IMR-90 (cell line): ENCODE results near the gene HJURP. TPM values are rescaled to one million over a fixed set of nuclear protein-coding genes. Genes with fewer than 3 reads are reported as not detected.

Experiments used
- ATAC-seq: fragments of 200-7000 bp; cut with Tn5 transposase; 2 replicates; pipeline ENCODE4 v1.9.1; 2020; ENCODE audit warnings: low read depth, mild to moderate bottlenecking, moderate library complexity
- BruUV-seq: library from RNA; stranded (reverse); fragments of 400-500 nt; replicated peaks from 2 replicates; lab custom pipeline; 2021; lab: Mats Ljungman, UMichigan
- CTCF ChIA-PET: fragments of 300-600 bp; formaldehyde crosslinking; extraction: SDS; loops from one replicate; lab custom pipeline; 2021; ENCODE audit warnings: antibody characterized with exemption; lab: Yijun Ruan, JAX
- POLR2A ChIA-PET: fragments of 300-600 bp; sonication (Branson Sonifier 250); formaldehyde crosslinking; loops from one replicate; lab custom pipeline; 2022; ENCODE audit warnings: antibody characterized with exemption; ENCODE audit not compliant: unreplicated experiment; lab: Charles Lee
- DNase-seq: peaks from one replicate; pipeline ENCODE4 v3.0.0; 2013
- H2AFZ ChIP-seq: replicated peaks from 2 replicates; pipeline ENCODE3; 2013; ENCODE audit warnings: low read length, mild to moderate bottlenecking; ENCODE audit not compliant: poor library complexity
- H2AK5ac ChIP-seq: 2 replicates; pipeline ENCODE4 v1.6.1; 2013; ENCODE audit warnings: low read depth, low read length, inconsistent platforms
- H2AK9ac ChIP-seq: replicated peaks from 2 replicates; pipeline ENCODE3; 2013; ENCODE audit warnings: mild to moderate bottlenecking, low read depth, low read length, moderate library complexity; ENCODE audit not compliant: poor library complexity
- H2BK120ac ChIP-seq: 2 replicates; pipeline ENCODE4 v1.6.1; 2013; ENCODE audit warnings: low read depth, low read length, inconsistent platforms
- H2BK15ac ChIP-seq: 3 replicates; pipeline ENCODE4 v1.6.1; 2013; ENCODE audit warnings: low read depth, low read length, inconsistent platforms
- H2BK20ac ChIP-seq: 2 replicates; pipeline ENCODE4 v1.6.1; 2013; ENCODE audit warnings: low read depth, mild to moderate bottlenecking, inconsistent platforms, low read length, moderate library complexity
- H2BK5ac ChIP-seq: 2 replicates; pipeline ENCODE4 v1.6.1; 2013; ENCODE audit warnings: mild to moderate bottlenecking, low read depth, low read length, inconsistent platforms; ENCODE audit not compliant: poor library complexity, severe bottlenecking
- H3K14ac ChIP-seq: replicated peaks from 2 replicates; pipeline ENCODE4 v1.6.1; 2013; ENCODE audit warnings: low read depth, low read length, inconsistent platforms
- H3K18ac ChIP-seq: 2 replicates; pipeline ENCODE4 v1.6.1; 2013; ENCODE audit warnings: low read depth, low read length, control low read depth
- H3K23ac ChIP-seq: 2 replicates; pipeline ENCODE4 v1.6.1; 2013; ENCODE audit warnings: low read depth, low read length, inconsistent platforms
- H3K27ac ChIP-seq: 2 replicates; pipeline ENCODE4 v1.5.1; 2013; ENCODE audit warnings: mild to moderate bottlenecking, control low read depth, low read length; ENCODE audit not compliant: insufficient read depth
- H3K27me3 ChIP-seq: 2 replicates; pipeline ENCODE4 v1.6.1; 2013; ENCODE audit warnings: low read length; ENCODE audit not compliant: control insufficient read depth, insufficient read depth
- H3K36me3 ChIP-seq: 2 replicates; pipeline ENCODE4 v1.6.1; 2013; ENCODE audit warnings: low read length, mixed read lengths; ENCODE audit not compliant: control insufficient read depth, insufficient read depth
- H3K4ac ChIP-seq: 2 replicates; pipeline ENCODE4 v1.6.1; 2013; ENCODE audit warnings: low read depth, low read length, inconsistent platforms
- H3K4me1 ChIP-seq: 2 replicates; pipeline ENCODE4 v1.6.1; 2013; ENCODE audit warnings: low read length, mixed read lengths; ENCODE audit not compliant: control insufficient read depth, insufficient read depth
- H3K4me2 ChIP-seq: 2 replicates; pipeline ENCODE4 v1.6.1; 2013; ENCODE audit warnings: low read depth, mild to moderate bottlenecking, control low read depth, low read length, moderate library complexity
- H3K4me3 ChIP-seq: 2 replicates; pipeline ENCODE4 v1.5.1; 2013; ENCODE audit warnings: low read depth, mild to moderate bottlenecking, control low read depth, low read length, moderate library complexity; ENCODE audit not compliant: insufficient read depth
- H3K56ac ChIP-seq: 2 replicates; pipeline ENCODE4 v1.6.1; 2013; ENCODE audit warnings: low read length, inconsistent platforms; ENCODE audit not compliant: insufficient read depth; ENCODE audit errors: extremely low read depth
- H3K79me1 ChIP-seq, 2 experiments: 2 replicates each; pipeline ENCODE4 v1.6.1; 2013; ENCODE audit warnings: low read length in 2 of 2, inconsistent platforms in 1 of 2, low read depth in 1 of 2
- H3K9ac ChIP-seq: 2 replicates; pipeline ENCODE4 v1.6.1; 2013; ENCODE audit warnings: low read depth, low read length, control low read depth
- H3K9me1 ChIP-seq: 2 replicates; pipeline ENCODE4 v1.6.1; 2013; ENCODE audit warnings: low read length, inconsistent platforms; ENCODE audit not compliant: insufficient read depth
- H3K9me3 ChIP-seq: 2 replicates; pipeline ENCODE4 v1.6.1; 2013; ENCODE audit warnings: low read length; ENCODE audit not compliant: control insufficient read depth, insufficient read depth
- H4K20me1 ChIP-seq: 2 replicates; pipeline ENCODE4 v1.6.1; 2013; ENCODE audit warnings: low read length, inconsistent platforms; ENCODE audit not compliant: insufficient read depth
- H4K5ac ChIP-seq: 2 replicates; pipeline ENCODE4 v1.6.1; 2013; ENCODE audit warnings: mild to moderate bottlenecking, low read depth, low read length, control low read depth
- H4K8ac ChIP-seq, 2 experiments: 2 replicates each; pipeline ENCODE4 v1.6.1; 2013; ENCODE audit warnings: low read depth in 2 of 2, low read length in 2 of 2, control low read depth in 1 of 2, inconsistent platforms in 1 of 2
- H4K91ac ChIP-seq: 2 replicates; pipeline ENCODE4 v1.6.1; 2013; ENCODE audit warnings: low read depth, low read length, inconsistent platforms; ENCODE audit not compliant: insufficient read depth
- BHLHE40 ChIP-seq: fragments of 150-350 bp; IDR thresholded peaks from 2 replicates; pipeline ENCODE4 v1.6.1; 2016; ENCODE audit warnings: mild to moderate bottlenecking, low read depth, low read length
- CEBPB ChIP-seq: IDR thresholded peaks from 2 replicates; pipeline ENCODE4 v1.6.1; 2012; ENCODE audit warnings: low read depth, low read length, improper control_type of control experiment
- CHD1 ChIP-seq: IDR thresholded peaks from 2 replicates; pipeline ENCODE4 v1.6.1; 2012; ENCODE audit warnings: low read depth, low read length, improper control_type of control experiment
- CTCF ChIP-seq: conservative IDR thresholded peaks from 2 replicates; pipeline ENCODE4 v1.5.1; 2012; ENCODE audit warnings: mild to moderate bottlenecking, low read depth, low read length, improper control_type of control experiment
- ELK1 ChIP-seq: fragments of 150-350 bp; IDR thresholded peaks from 2 replicates; pipeline ENCODE4 v1.6.1; 2016; ENCODE audit warnings: low read depth, mild to moderate bottlenecking, low read length, moderate library complexity, borderline replicate concordance
- FOS ChIP-seq: fragments of 150-350 bp; IDR thresholded peaks from 2 replicates; pipeline ENCODE4 v1.6.1; 2016; ENCODE audit warnings: low read depth, low read length
- MAFK ChIP-seq: IDR thresholded peaks from 2 replicates; pipeline ENCODE4 v1.6.1; 2012; ENCODE audit warnings: low read depth, low read length, improper control_type of control experiment
- MAZ ChIP-seq: IDR thresholded peaks from 2 replicates; pipeline ENCODE4 v1.6.1; 2012; ENCODE audit warnings: low read depth, mild to moderate bottlenecking, low read length, improper control_type of control experiment, moderate library complexity, borderline replicate concordance
- MXI1 ChIP-seq: IDR thresholded peaks from 2 replicates; pipeline ENCODE4 v1.6.1; 2012; ENCODE audit warnings: low read depth, mild to moderate bottlenecking, low read length, moderate library complexity, borderline replicate concordance
- NFE2L2 ChIP-seq: fragments of 150-350 bp; IDR thresholded peaks from 2 replicates; pipeline ENCODE4 v1.6.1; 2016; ENCODE audit warnings: low read depth, mild to moderate bottlenecking, low read length
- POLR2A ChIP-seq: IDR thresholded peaks from 2 replicates; pipeline ENCODE4 v1.6.1; 2012; ENCODE audit warnings: mild to moderate bottlenecking, low read depth, low read length
- RAD21 ChIP-seq: IDR thresholded peaks from 2 replicates; pipeline ENCODE4 v1.6.1; 2012; ENCODE audit warnings: low read length, improper control_type of control experiment
- RCOR1 ChIP-seq: IDR thresholded peaks from 2 replicates; pipeline ENCODE4 v1.6.1; 2012; ENCODE audit warnings: mild to moderate bottlenecking, low read length, improper control_type of control experiment; ENCODE audit not compliant: insufficient replicate concordance
- RFX5 ChIP-seq: IDR thresholded peaks from 2 replicates; pipeline ENCODE4 v1.8.0; 2012; ENCODE audit warnings: low read depth, mild to moderate bottlenecking, low read length, moderate library complexity
- SMC3 ChIP-seq: fragments of 150-350 bp; IDR thresholded peaks from 2 replicates; pipeline ENCODE4 v1.6.1; 2016; ENCODE audit warnings: low read depth, mild to moderate bottlenecking, antibody characterized with exemption, low read length, moderate library complexity
- USF2 ChIP-seq: fragments of 150-350 bp; IDR thresholded peaks from 2 replicates; pipeline ENCODE4 v1.6.1; 2017; ENCODE audit warnings: mild to moderate bottlenecking, antibody characterized with exemption, low read length, low read depth
- WGBS, 2 experiments: methylation state at CpG; one replicate each; pipeline versions ENCODE4 v1.1.5 to v1.1.7; 2013; ENCODE audit warnings: missing lambda C conversion rate in 2 of 2; ENCODE audit not compliant: insufficient read length in 1 of 2; ENCODE audit errors: extremely low coverage in 2 of 2; 5-methylcytosine and 5-hydroxymethylcytosine counted together
- dilution Hi-C: fragments of 300-500 bp; cut with HindIII; formaldehyde crosslinking; loops from one replicate; pipeline ENCODE4 v1.14.3; 2018; ENCODE audit warnings: low sequenced_read_pairs; ENCODE audit not compliant: unreplicated experiment
- in situ Hi-C: fragments of 300-500 bp; cut with MboI; formaldehyde crosslinking; loops from 3 replicates; pipeline ENCODE4 v1.14.3; 2019; ENCODE audit warnings: low sequenced_read_pairs, inconsistent platforms, mixed read lengths
- intact Hi-C: fragments of 100-400 bp; cut with micrococcal nuclease; formaldehyde crosslinking; loops from 2 replicates; pipeline ENCODE4 v1.10.0; 2022
- polyA plus RNA-seq, 3 experiments: library from polyadenylated mRNA; depleted of rRNA; stranded (reverse); fragments of >200 nt; gene quantifications; 2 replicates each; pipeline ENCODE4 v1.2.3, GENCODE V29; 2012; ENCODE audit warnings: low replicate concordance in 1 of 3
- total RNA-seq: library from RNA; depleted of rRNA; stranded (reverse); fragments of >200 nt; gene quantifications from 2 replicates; pipeline ENCODE4 v1.2.3, GENCODE V29; 2012

HJURP gene
- total and polyA plus RNA-seq, 2 of the 4 experiments (the other 2 are of a cell fraction), result 22.6 to 26.5 TPM

GRCh38 chr2:233849607-233850271 lies 4.6 kb downstream of the HJURP start:
- H3K36me3 ChIP-seq, result peaks cover 11% of the 10 kb centered on the region
- TF ChIP-seq CTCF (no peak), POLR2A (no peak), ELK1 (no peak), MXI1 (no peak), CEBPB (no peak), FOS (no peak), MAZ (no peak), RAD21 (no peak), NFE2L2 (no peak), RFX5 (no peak), CHD1 (no peak), RCOR1 (no peak), MAFK (no peak), USF2 (no peak), SMC3 (no peak), BHLHE40 (no peak)
- ChIA-PET CTCF (no interaction called here), POLR2A (no interaction called here)
- H3K14ac ChIP-seq, result no peak overlapping the region
- DNase-seq (no peak), ATAC-seq (no peak)
- H2BK5ac ChIP-seq, result no peak overlapping the region
- BruUV-seq, result no TSS peak
- no peak overlapping the region for H3K4me3 ChIP-seq
- H3K4ac ChIP-seq, result no peak overlapping the region
- no peak overlapping the region for H2BK20ac ChIP-seq
- H2BK120ac ChIP-seq, result no peak overlapping the region
- H3K56ac ChIP-seq, result no peak overlapping the region
- no peaks in the 10 kb centered on the region for H3K27me3 ChIP-seq
- H4K5ac ChIP-seq, result no peak overlapping the region
- H3K4me1 ChIP-seq, result peaks cover 10% of the 10 kb centered on the region
- no peak overlapping the region for H2AK9ac ChIP-seq
- H3K4me2 ChIP-seq, result no peak overlapping the region
- no peak overlapping the region for H3K18ac ChIP-seq
- H3K9ac ChIP-seq, result no peak overlapping the region
- H2AFZ ChIP-seq, result no peak overlapping the region
- in situ Hi-C loops (loop anchor here (25.0 kb wide), 1 partner anchor 387 kb away; no protein-coding TSS in a partner anchor), dilution Hi-C loops (no loop called here), intact Hi-C loops (loop anchor here (10.0 kb wide), 2 partner anchors 285 to 695 kb away; partner anchors contain the start of gene USP40)
- no peak overlapping the region for H4K8ac ChIP-seq
- peaks cover 10% of the 10 kb centered on the region; the same call in 1 of the 2 replicates for H3K9me1 ChIP-seq
- no peak overlapping the region for H2AK5ac ChIP-seq
- peaks cover 41 to 62% of the 10 kb centered on the region in 2 experiments for H3K79me1 ChIP-seq
- H4K91ac ChIP-seq, result no peak overlapping the region
- no peaks in the 10 kb centered on the region; the same call in 1 of the 2 replicates for H4K20me1 ChIP-seq
- H2BK15ac ChIP-seq, result no peak overlapping the region
- H3K27ac ChIP-seq, result no peak overlapping the region
- H3K9me3 ChIP-seq, result no peaks in the 10 kb centered on the region
- no peak overlapping the region for H3K23ac ChIP-seq
- WGBS, 2 experiments, result no CpG with 5 or more reads among the region's 13 CpGs
